ENCODE data around the gene GRM2.

- TF ChIP-seq CTCF (IDR thresholded peaks at IDR 0.05) (no peak), POLR2AphosphoS5 (IDR thresholded peaks at IDR 0.05) (no peak), POLR2A (IDR thresholded peaks at IDR 0.05) (no peak), EP300 (IDR thresholded peaks at IDR 0.05) (no peak)
Observed at GRCh38 chr3:51670053-51670822, 36.6 kb upstream of the GRM2 start.

Measured in suprapubic skin (tissue), 4 donors.